PC-9 (cell line): ENCODE measurements around the gene LRRC14B. TPM values are rescaled to one million over a fixed set of nuclear protein-coding genes. Genes with fewer than 3 reads are reported as not detected.

ENCODE experiments used
- BruUV-seq: library from RNA; stranded (reverse); fragments of 400-500 nt; replicated peaks from 2 replicates; lab custom pipeline; 2021; lab: Mats Ljungman, UMichigan
- CTCF ChIA-PET: fragments of 300-600 bp; sonication (Branson Sonifier 250); formaldehyde crosslinking; loops from one replicate; lab custom pipeline; 2022; ENCODE audit warnings: antibody characterized with exemption; lab: Charles Lee
- POLR2A ChIA-PET: fragments of 300-600 bp; sonication (Branson Sonifier 250); formaldehyde crosslinking; loops from one replicate; lab custom pipeline; 2022; ENCODE audit warnings: antibody characterized with exemption; ENCODE audit not compliant: unreplicated experiment; lab: Charles Lee
- DNase-seq, 2 experiments: peaks; one replicate each; pipeline versions ENCODE4 v3.0.0 to v3.0.0-alpha.2; 2015 to 2022; ENCODE audit warnings: mixed read lengths in 1 of 2
- H2AFZ ChIP-seq: fragments of 200-600 bp; sonication (generic); 2 replicates; pipeline ENCODE4 v1.8.1; 2017; ENCODE audit warnings: antibody characterized with exemption
- H3F3A ChIP-seq: fragments of 200-600 bp; sonication (generic); 2 replicates; pipeline ENCODE4 v1.8.1; 2017; ENCODE audit warnings: antibody characterized with exemption, mild to moderate bottlenecking, low read depth; ENCODE audit not compliant: insufficient read depth
- H3K27ac ChIP-seq: fragments of 200-600 bp; sonication (generic); 2 replicates; pipeline ENCODE4 v1.6.1; 2016; ENCODE audit warnings: mixed run types
- H3K27me3 ChIP-seq: fragments of 200-600 bp; sonication (generic); 2 replicates; pipeline ENCODE4 v1.6.1; 2016; ENCODE audit warnings: low read depth, mixed run types; ENCODE audit not compliant: insufficient read depth
- H3K36me3 ChIP-seq: fragments of 200-600 bp; sonication (generic); 2 replicates; pipeline ENCODE4 v1.6.1; 2016; ENCODE audit warnings: low read depth, mixed run types
- H3K4me1 ChIP-seq: fragments of 200-600 bp; sonication (generic); replicated peaks from 2 replicates; pipeline ENCODE4 v1.6.1; 2016; ENCODE audit warnings: mixed run types; ENCODE audit not compliant: insufficient read depth
- H3K4me2 ChIP-seq: fragments of 200-600 bp; sonication (generic); 2 replicates; pipeline ENCODE4 v1.6.1; 2017; ENCODE audit warnings: mixed run types
- H3K4me3 ChIP-seq: fragments of 200-600 bp; sonication (generic); 2 replicates; pipeline ENCODE4 v1.6.1; 2016; ENCODE audit warnings: mixed run types
- H3K79me2 ChIP-seq: fragments of 200-600 bp; sonication (generic); 2 replicates; pipeline ENCODE4 v1.6.1; 2017; ENCODE audit warnings: low read depth, mixed run types
- H3K9me2 ChIP-seq: fragments of 200-600 bp; sonication (generic); 2 replicates; pipeline ENCODE4 v1.8.1; 2017; ENCODE audit warnings: mild to moderate bottlenecking; ENCODE audit not compliant: insufficient read depth
- H3K9me3 ChIP-seq: fragments of 200-600 bp; sonication (generic); 2 replicates; pipeline ENCODE4 v1.8.1; 2016; ENCODE audit warnings: low read depth; ENCODE audit not compliant: insufficient read depth
- H4K20me1 ChIP-seq: fragments of 200-600 bp; sonication (generic); 2 replicates; pipeline ENCODE4 v1.8.1; 2017; ENCODE audit not compliant: insufficient read depth
- CTCF ChIP-seq: fragments of 200-600 bp; sonication (generic); conservative IDR thresholded peaks from 2 replicates; pipeline ENCODE4 v1.6.1; 2017; ENCODE audit warnings: mixed run types, antibody characterized with exemption, mild to moderate bottlenecking, moderate library complexity
- EZH2 ChIP-seq: fragments of 200-600 bp; sonication (generic); IDR thresholded peaks from 2 replicates; pipeline ENCODE4 v1.8.0; 2017; ENCODE audit warnings: antibody characterized with exemption, low read depth
- intact Hi-C: fragments of 100-400 bp; cut with micrococcal nuclease; formaldehyde crosslinking; loops from one replicate; pipeline ENCODE4 v1.10.0; 2022; ENCODE audit not compliant: unreplicated experiment
- total RNA-seq: library from RNA; stranded (reverse); gene quantifications from 2 replicates; pipeline ENCODE4 v1.2.3, GENCODE V29; 2021

The LRRC14B gene
- total RNA-seq, 1 experiment from 2014 or later: not detected

DNA sequence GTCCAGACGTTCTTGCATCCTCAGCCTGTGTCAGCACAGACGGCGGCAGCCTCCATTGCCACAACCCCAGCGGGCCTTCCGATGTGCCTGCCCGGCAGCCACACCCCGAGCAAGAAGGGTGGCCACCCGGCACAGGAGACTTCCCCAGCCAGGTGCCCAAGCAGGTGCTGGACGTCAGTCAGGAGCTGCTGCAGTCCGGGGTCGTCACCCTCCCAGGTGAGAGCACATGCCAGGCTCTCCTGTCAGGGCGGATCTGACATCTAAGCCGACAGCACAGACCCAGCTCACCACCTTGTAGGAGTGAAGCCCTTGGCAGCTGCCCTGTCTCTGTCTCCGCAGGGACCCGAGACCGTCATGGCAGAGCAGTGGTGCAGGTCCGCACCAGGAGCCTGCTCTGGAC is 48.3 kb upstream of the LRRC14B start:
- Histone ChIP-seq H3K79me2 (no peaks in the 10 kb centered on the region), H3K27ac (no peak overlapping the region), H3F3A (no peaks in the 10 kb centered on the region), H3K4me1 (no peaks in the 10 kb centered on the region), H2AFZ (no peak overlapping the region), H3K27me3 (peaks cover 82% of the 10 kb centered on the region), H3K36me3 (no peaks in the 10 kb centered on the region), H3K9me2 (no peaks in the 10 kb centered on the region), H3K4me2 (no peak overlapping the region), H4K20me1 (no peaks in the 10 kb centered on the region; the same call in 1 of the 2 replicates), H3K4me3 (no peak overlapping the region), H3K9me3 (peaks cover 9% of the 10 kb centered on the region)
- ChIA-PET POLR2A (interaction anchor here (0.6 kb wide), 3 partner anchors 11 to 140 kb away, joined by 3 to 14 read pairs (median 6); no protein-coding TSS in a partner anchor), CTCF (no interaction called here)
- no TSS peak for BruUV-seq
- no peak for TF ChIP-seq EZH2
- no peak for TF ChIP-seq CTCF
- DNase-seq: no peak
- intact Hi-C loops: no loop called here

GRCh38 chr5:144941-145340 is 46.4 kb upstream of the LRRC14B start:
- intact Hi-C loops: loop anchor here (1.0 kb wide), 1 partner anchor 49 kb away; no protein-coding TSS in a partner anchor
- Histone ChIP-seq H2AFZ (no peak overlapping the region), H3K9me2 (no peaks in the 10 kb centered on the region), H3K27ac (no peak overlapping the region), H3K36me3 (no peaks in the 10 kb centered on the region), H3K4me1 (no peaks in the 10 kb centered on the region), H4K20me1 (no peaks in the 10 kb centered on the region), H3K27me3 (peaks cover 70% of the 10 kb centered on the region), H3K4me3 (no peak overlapping the region), H3K9me3 (peaks cover 9% of the 10 kb centered on the region), H3K79me2 (no peaks in the 10 kb centered on the region), H3F3A (no peaks in the 10 kb centered on the region), H3K4me2 (no peak overlapping the region)
- CTCF ChIA-PET: no interaction called here
- no peak for DNase-seq
- POLR2A ChIA-PET: interaction anchor here (0.6 kb wide), 1 partner anchor 52 kb away, joined by 10 read pairs; no protein-coding TSS in a partner anchor
- TF ChIP-seq CTCF (no peak), EZH2 (no peak)
- no TSS peak for BruUV-seq

GRCh38 chr5:145585-146323 is 45.5 kb upstream of the LRRC14B start:
- POLR2A ChIA-PET: interaction anchor here (0.5 kb wide), 1 partner anchor 1387 kb away, joined by 3 read pairs; no protein-coding TSS in a partner anchor
- DNase-seq: no peak
- Histone ChIP-seq H3F3A (no peaks in the 10 kb centered on the region), H4K20me1 (no peaks in the 10 kb centered on the region), H3K4me2 (no peak overlapping the region), H3K9me2 (no peaks in the 10 kb centered on the region), H3K4me3 (no peak overlapping the region), H3K4me1 (no peaks in the 10 kb centered on the region), H3K27ac (no peak overlapping the region), H3K27me3 (peaks cover 73% of the 10 kb centered on the region), H3K36me3 (no peaks in the 10 kb centered on the region), H3K79me2 (no peaks in the 10 kb centered on the region), H2AFZ (no peak overlapping the region), H3K9me3 (peaks cover 9% of the 10 kb centered on the region)
- intact Hi-C loops: no loop called here
- CTCF ChIA-PET: no interaction called here
- no TSS peak for BruUV-seq
- TF ChIP-seq EZH2 (no peak), CTCF (no peak)
